Hematopoietic multipotent progenitor cell treated with erythropoietin and hydrocortisone succinate and interleukin-3 and kit ligand, for 15 days (in vitro differentiated cells): Measurements from ENCODE around the gene RNU6-9.

Experiments
- DNase-seq: peaks from one replicate; pipeline ENCODE4 v3.0.0-alpha.2; 2015; ENCODE audit warnings: low spot score

The RNU6-9 gene

GRCh38 chr19:936175-936546 is 42.9 kb downstream of the RNU6-9 start:
- DNase-seq, result no peak

- no peak for DNase-seq
Observed at GRCh38 chr19:937259-937694, 44.0 kb downstream of the RNU6-9 start.

- DNase-seq, result no peak
Observed at GRCh38 chr19:938233-938923, 45.1 kb downstream of the RNU6-9 start.

GRCh38 chr19:939439-939838 is 46.2 kb downstream of the RNU6-9 start:
- DNase-seq, result no peak

- DNase-seq, result no peak
Observed at GRCh38 chr19:939922-940321, 46.6 kb downstream of the RNU6-9 start.

- DNase-seq, result peak; percentile 94
Observed at GRCh38 chr19:940591-941291, 47.5 kb downstream of the RNU6-9 start.

- DNase-seq, result no peak
Observed at GRCh38 chr19:941292-942132, 48.2 kb downstream of the RNU6-9 start.

GRCh38 chr19:942133-942645 is 48.9 kb downstream of the RNU6-9 start:
- DNase-seq, result no peak
